Measurements from ENCODE around the gene OR2Z1.

GRCh38 chr19:8678244-8678807 is 43.1 kb upstream of the OR2Z1 start:
- TF ChIP-seq, protein P1, sequence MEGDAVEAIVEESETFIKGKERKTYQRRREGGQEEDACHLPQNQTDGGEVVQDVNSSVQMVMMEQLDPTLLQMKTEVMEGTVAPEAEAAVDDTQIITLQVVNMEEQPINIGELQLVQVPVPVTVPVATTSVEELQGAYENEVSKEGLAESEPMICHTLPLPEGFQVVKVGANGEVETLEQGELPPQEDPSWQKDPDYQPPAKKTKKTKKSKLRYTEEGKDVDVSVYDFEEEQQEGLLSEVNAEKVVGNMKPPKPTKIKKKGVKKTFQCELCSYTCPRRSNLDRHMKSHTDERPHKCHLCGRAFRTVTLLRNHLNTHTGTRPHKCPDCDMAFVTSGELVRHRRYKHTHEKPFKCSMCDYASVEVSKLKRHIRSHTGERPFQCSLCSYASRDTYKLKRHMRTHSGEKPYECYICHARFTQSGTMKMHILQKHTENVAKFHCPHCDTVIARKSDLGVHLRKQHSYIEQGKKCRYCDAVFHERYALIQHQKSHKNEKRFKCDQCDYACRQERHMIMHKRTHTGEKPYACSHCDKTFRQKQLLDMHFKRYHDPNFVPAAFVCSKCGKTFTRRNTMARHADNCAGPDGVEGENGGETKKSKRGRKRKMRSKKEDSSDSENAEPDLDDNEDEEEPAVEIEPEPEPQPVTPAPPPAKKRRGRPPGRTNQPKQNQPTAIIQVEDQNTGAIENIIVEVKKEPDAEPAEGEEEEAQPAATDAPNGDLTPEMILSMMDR (IDR thresholded peaks at IDR 0.05): no peak
- TF ChIP-seq POLR2A (IDR thresholded peaks at IDR 0.05): no peak
